Stomach (tissue), 9 donors: ENCODE data around the gene RNLS. TPM values are rescaled to one million over a fixed set of nuclear protein-coding genes. Genes with fewer than 3 reads are reported as not detected.
A peak's percentile ranks its signal among the peaks of the same experiment; 100 is the strongest.

ENCODE experiments used
- DNase-seq, 2 donors: peaks; one replicate each; pipeline versions ENCODE4 v3.0.0 to v3.0.0-alpha.2; 2013 to 2019
- H3K27ac ChIP-seq, 5 donors: fragments of 200-600 bp in 4 of 5; sonication (generic) in 4 of 5; one replicate each; pipeline ENCODE4 v1.5.1; 2013 to 2019; ENCODE audit warnings: mild to moderate bottlenecking in 1 of 5, moderate library complexity in 1 of 5
- H3K27me3 ChIP-seq, 3 donors: fragments of 200-600 bp; sonication (generic); one replicate each; pipeline ENCODE4 v1.5.1; 2017 to 2019; ENCODE audit warnings: mixed run types in 1 of 3
- H3K36me3 ChIP-seq, 4 donors: fragments of 200-600 bp; sonication (generic); 1 replicate in 3 of 4; 2 replicates in 1 of 4; pipeline ENCODE4 v1.5.1; 2016 to 2019
- H3K4me1 ChIP-seq, 4 donors: fragments of 200-600 bp; sonication (generic); one replicate each; pipeline ENCODE4 v1.5.1; 2016 to 2019
- H3K4me3 ChIP-seq, 4 donors: fragments of 200-600 bp; sonication (generic) in 3 of 4; one replicate each; pipeline ENCODE4 v1.5.1; 2016 to 2019; ENCODE audit warnings: mild to moderate bottlenecking in 1 of 4
- H3K9me3 ChIP-seq, 4 donors: fragments of 200-600 bp; sonication (generic); one replicate each; pipeline ENCODE4 v1.5.1; 2016 to 2019
- CTCF ChIP-seq, 7 experiments: fragments of 450-650 bp in 4 of 7; fragments of 200-600 bp in 3 of 7; sonication (generic) in 3 of 7; IDR thresholded peaks; one replicate each; pipeline ENCODE4 v1.5.1; 2016 to 2019; ENCODE audit warnings: antibody characterized with exemption in 7 of 7, control low read depth in 2 of 7, mild to moderate bottlenecking in 1 of 7
- EP300 ChIP-seq: sonication (generic); formaldehyde crosslinking; IDR thresholded peaks from one replicate; pipeline ENCODE4 v1.6.1; 2017; ENCODE audit warnings: antibody characterized with exemption
- POLR2A ChIP-seq, 4 donors: fragments of 450-650 bp; IDR thresholded peaks; one replicate each; pipeline ENCODE4 v1.6.1; 2016; ENCODE audit warnings: antibody characterized with exemption in 4 of 4, control low read depth in 2 of 4, mild to moderate bottlenecking in 1 of 4, moderate library complexity in 1 of 4
- POLR2AphosphoS5 ChIP-seq, 3 donors: sonication (generic); formaldehyde crosslinking; IDR thresholded peaks; one replicate each; pipeline ENCODE4 v1.6.1; 2016; ENCODE audit warnings: antibody characterized with exemption in 3 of 3
- WGBS, 5 donors: extraction: QIAGEN DNeasy Blood & Tissue Kit in 3 of 5; methylation state at CpG; one replicate each; pipeline versions ENCODE4 v1.1.5 to v1.1.7; 2013 to 2018; 5-methylcytosine and 5-hydroxymethylcytosine counted together
- intact Hi-C: fragments of 100-400 bp; cut with DNase I; formaldehyde crosslinking; loops from one replicate; pipeline ENCODE4 v1.15.1; 2023; ENCODE audit warnings: low total_unique reads
- polyA plus RNA-seq, 3 donors: library from polyadenylated mRNA; stranded (reverse); fragments of 200-250 nt; gene quantifications; one replicate each; pipeline ENCODE4 v1.2.3, GENCODE V29; 2013
- total RNA-seq, 5 donors: library from RNA; depleted of rRNA; stranded (reverse); fragments of >200 nt; gene quantifications; one replicate each; pipeline versions ENCODE4 v1.1.0 to v1.2.3, GENCODE V29; 2014 to 2016
- donor health status: healthy with polysubstance abuse.
- donor health status: Bipolar disorder and iron deficiency.
- donor health status: healthy.

Gene RNLS
- total and polyA plus RNA-seq, 8 donors, result 6.7 to 21.5 (median 11.6) TPM; not detected in 2

DNA sequence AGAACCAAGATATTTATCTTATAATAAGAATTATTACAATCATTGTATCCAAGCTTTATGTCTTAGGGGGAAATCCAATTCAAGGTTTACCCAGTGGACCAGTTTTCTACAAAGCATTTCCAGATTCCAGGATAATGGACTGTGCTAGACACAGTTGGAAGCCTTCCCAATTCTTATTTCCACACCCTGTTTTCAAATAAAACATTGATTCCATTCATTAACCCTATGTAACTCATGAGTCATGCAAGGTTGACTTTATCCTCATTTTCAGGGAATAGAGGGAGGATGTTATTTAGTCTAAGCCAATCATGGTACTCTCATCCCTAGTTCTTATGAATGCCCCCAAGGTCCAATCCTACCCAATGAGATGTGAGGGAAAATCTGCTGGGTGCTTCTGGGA lies 145.7 kb downstream of the RNLS start:
- no peaks in the 10 kb centered on the region for H3K27me3 ChIP-seq
- H3K9me3 ChIP-seq, result no peaks in the 10 kb centered on the region
- H3K4me1 ChIP-seq, result peaks cover 0 to 15% (median 0%) of the 10 kb centered on the region in 4 donors
- no peak for DNase-seq
- intact Hi-C loops, result no loop called here
- TF ChIP-seq EP300, result no peak
- peak in 1 of 3 donors; percentile 38 for TF ChIP-seq POLR2AphosphoS5 (IDR thresholded peaks at IDR 0.05)
- no peak overlapping the region for H3K27ac ChIP-seq
- no peaks in the 10 kb centered on the region for H3K36me3 ChIP-seq
- H3K4me3 ChIP-seq, result no peak overlapping the region

- Histone ChIP-seq H3K4me1 (peaks cover 0 to 15% (median 0%) of the 10 kb centered on the region in 4 donors), H3K27ac (no peak overlapping the region), H3K36me3 (no peaks in the 10 kb centered on the region), H3K27me3 (no peaks in the 10 kb centered on the region), H3K4me3 (no peak overlapping the region), H3K9me3 (no peaks in the 10 kb centered on the region)
- WGBS, 5 donors, result 56 to 67% (median 64%) methylated on average over 2 of the region's 2 CpGs
- intact Hi-C loops, result no loop called here
- no peak for TF ChIP-seq POLR2AphosphoS5 (IDR thresholded peaks at IDR 0.05)
- no peak for TF ChIP-seq EP300
- TF ChIP-seq CTCF (IDR thresholded peaks at IDR 0.05), result no peak
- no peak for TF ChIP-seq POLR2A (IDR thresholded peaks at IDR 0.05)
- DNase-seq, result no peak
Observed at GRCh38 chr10:88433565-88434186, 149.4 kb downstream of the RNLS start.

GRCh38 chr10:88431103-88431502 lies 152.0 kb downstream of the RNLS start:
- TF ChIP-seq POLR2A (IDR thresholded peaks at IDR 0.05) (no peak), EP300 (no peak), CTCF (IDR thresholded peaks at IDR 0.05) (no peak), POLR2AphosphoS5 (IDR thresholded peaks at IDR 0.05) (no peak)

DNA sequence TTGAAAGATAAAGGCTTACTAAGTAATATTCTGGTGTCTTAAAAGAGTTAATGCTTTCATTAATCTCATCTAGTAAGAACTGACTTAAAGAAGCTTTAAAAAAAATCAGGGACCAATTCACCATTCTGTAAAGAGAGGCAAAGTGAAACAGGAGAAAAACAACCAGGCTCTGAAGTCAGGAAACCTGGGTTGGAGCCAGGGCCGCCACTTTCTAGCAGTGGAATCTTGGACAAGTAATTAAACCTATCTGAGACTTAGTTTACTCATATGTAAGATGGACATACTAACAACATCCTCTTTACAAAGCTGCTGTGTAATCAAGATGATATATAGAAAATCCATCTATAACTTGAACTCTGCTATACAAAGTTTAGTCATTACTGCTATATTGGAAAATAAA lies 154.1 kb downstream of the RNLS start:
- no peaks in the 10 kb centered on the region for H3K27me3 ChIP-seq
- WGBS, 5 donors, result 77 to 91% (median 86%) methylated on average over 1 of the region's 1 CpG
- no peak overlapping the region for H3K4me3 ChIP-seq
- no peak overlapping the region for H3K27ac ChIP-seq
- intact Hi-C loops, result no loop called here
- H3K9me3 ChIP-seq, result no peaks in the 10 kb centered on the region
- no peak for DNase-seq
- H3K36me3 ChIP-seq, result no peaks in the 10 kb centered on the region
- H3K4me1 ChIP-seq, result peaks cover 0 to 5% (median 2%) of the 10 kb centered on the region in 4 donors
- no peak for TF ChIP-seq EP300
- no peak for TF ChIP-seq POLR2A (IDR thresholded peaks at IDR 0.05)
- no peak for TF ChIP-seq CTCF (IDR thresholded peaks at IDR 0.05)
- no peak for TF ChIP-seq POLR2AphosphoS5 (IDR thresholded peaks at IDR 0.05)

More at GRCh38 chr10:88431103-88431502, 152.0 kb downstream of the RNLS start:
- no peaks in the 10 kb centered on the region for H3K27me3 ChIP-seq
- H3K4me3 ChIP-seq, result no peak overlapping the region
- no peak for DNase-seq
- H3K9me3 ChIP-seq, result no peaks in the 10 kb centered on the region
- peaks cover 0 to 5% (median 2%) of the 10 kb centered on the region in 4 donors for H3K4me1 ChIP-seq
- intact Hi-C loops, result no loop called here
- WGBS, 5 donors, result 95 to 98% (median 97%) methylated on average over 1 of the region's 1 CpG
- no peak overlapping the region for H3K27ac ChIP-seq
- no peaks in the 10 kb centered on the region for H3K36me3 ChIP-seq

DNA sequence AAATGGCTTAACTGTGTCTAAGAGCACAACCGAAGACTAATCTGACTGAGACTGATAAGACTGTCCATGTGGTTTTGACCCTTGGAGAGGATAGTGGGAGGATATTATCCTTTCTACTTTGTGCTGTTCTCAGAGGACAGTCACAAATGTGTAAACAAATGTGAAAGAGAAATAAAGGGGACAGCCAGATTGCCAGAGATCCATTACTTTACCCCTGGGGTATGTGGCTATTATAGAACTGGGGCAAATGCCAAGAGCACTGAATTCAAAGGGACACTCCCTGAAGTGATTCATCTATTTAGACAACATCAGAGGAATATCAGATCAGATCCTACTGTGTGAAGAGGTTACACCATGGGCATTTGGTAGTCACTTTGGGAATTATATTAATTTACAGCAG lies 154.7 kb downstream of the RNLS start:
- intact Hi-C loops, result no loop called here
- H3K9me3 ChIP-seq, result no peaks in the 10 kb centered on the region
- H3K27ac ChIP-seq, result no peak overlapping the region
- WGBS, 5 donors, result 16 to 54% (median 47%) methylated on average over 1 of the region's 1 CpG
- H3K4me3 ChIP-seq, result no peak overlapping the region
- H3K4me1 ChIP-seq, result peaks cover 0 to 3% (median 0%) of the 10 kb centered on the region in 4 donors
- no peak for TF ChIP-seq EP300
- H3K27me3 ChIP-seq, result no peaks in the 10 kb centered on the region
- no peak for DNase-seq
- no peaks in the 10 kb centered on the region for H3K36me3 ChIP-seq
